ENCODE results near the gene SYNPO2. TPM values are rescaled to one million over a fixed set of nuclear protein-coding genes. Genes with fewer than 3 reads are reported as not detected.
"Not testable (repeated sequence)": the region's sequence is repeated elsewhere in the genome, so short reads cannot be mapped to it uniquely, and the experiment has no call there.

SYNPO2 gene
- total RNA-seq, 1 experiment from 2014 or later: 0.93 TPM

DNA sequence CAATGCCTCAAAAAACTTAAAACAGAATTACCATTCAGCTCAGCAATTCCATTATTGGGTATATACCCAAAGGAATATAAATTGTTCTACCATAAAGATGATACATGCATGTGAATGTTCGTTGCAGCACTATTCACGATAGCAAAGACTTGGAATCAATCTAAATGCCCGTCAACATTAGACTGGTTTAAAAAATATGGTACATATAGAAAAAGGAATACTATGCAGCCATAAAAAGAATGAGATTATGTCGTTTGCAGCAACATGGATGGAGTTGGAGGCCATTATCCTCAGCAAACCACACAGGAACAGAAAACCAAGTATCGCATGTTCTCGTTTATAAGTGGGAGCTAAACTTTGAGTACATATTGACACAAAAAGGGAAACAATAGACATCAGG lies 10.9 kb upstream of the SYNPO2 start:
- intact Hi-C loops (cut with micrococcal nuclease): no loop called here
- H3K36me3 ChIP-seq (ENCODE audit: control insufficient read depth in 1 of 2, insufficient read depth in 2 of 2, low read length in 2 of 2): no peaks in the 10 kb centered on the region
- H3K4me1 ChIP-seq (ENCODE audit: control insufficient read depth in 1 of 2, insufficient read depth in 2 of 2, low read length in 2 of 2): no peaks in the 10 kb centered on the region
- H4K20me1 ChIP-seq (ENCODE audit: insufficient read depth): no peaks in the 10 kb centered on the region
- TF ChIP-seq, protein P1, sequence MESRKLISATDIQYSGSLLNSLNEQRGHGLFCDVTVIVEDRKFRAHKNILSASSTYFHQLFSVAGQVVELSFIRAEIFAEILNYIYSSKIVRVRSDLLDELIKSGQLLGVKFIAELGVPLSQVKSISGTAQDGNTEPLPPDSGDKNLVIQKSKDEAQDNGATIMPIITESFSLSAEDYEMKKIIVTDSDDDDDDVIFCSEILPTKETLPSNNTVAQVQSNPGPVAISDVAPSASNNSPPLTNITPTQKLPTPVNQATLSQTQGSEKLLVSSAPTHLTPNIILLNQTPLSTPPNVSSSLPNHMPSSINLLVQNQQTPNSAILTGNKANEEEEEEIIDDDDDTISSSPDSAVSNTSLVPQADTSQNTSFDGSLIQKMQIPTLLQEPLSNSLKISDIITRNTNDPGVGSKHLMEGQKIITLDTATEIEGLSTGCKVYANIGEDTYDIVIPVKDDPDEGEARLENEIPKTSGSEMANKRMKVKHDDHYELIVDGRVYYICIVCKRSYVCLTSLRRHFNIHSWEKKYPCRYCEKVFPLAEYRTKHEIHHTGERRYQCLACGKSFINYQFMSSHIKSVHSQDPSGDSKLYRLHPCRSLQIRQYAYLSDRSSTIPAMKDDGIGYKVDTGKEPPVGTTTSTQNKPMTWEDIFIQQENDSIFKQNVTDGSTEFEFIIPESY (IDR thresholded peaks at IDR 0.05; ENCODE audit: extremely low read depth, insufficient replicate concordance, low read length): no peak
- TF ChIP-seq ZNF274 (IDR thresholded peaks at IDR 0.05; ENCODE audit: low read depth, low read length): no peak
- no peak for TF ChIP-seq POLR2AphosphoS5 (IDR thresholded peaks at IDR 0.05; ENCODE audit: low read depth, low read length)
- TF ChIP-seq, protein P2, sequence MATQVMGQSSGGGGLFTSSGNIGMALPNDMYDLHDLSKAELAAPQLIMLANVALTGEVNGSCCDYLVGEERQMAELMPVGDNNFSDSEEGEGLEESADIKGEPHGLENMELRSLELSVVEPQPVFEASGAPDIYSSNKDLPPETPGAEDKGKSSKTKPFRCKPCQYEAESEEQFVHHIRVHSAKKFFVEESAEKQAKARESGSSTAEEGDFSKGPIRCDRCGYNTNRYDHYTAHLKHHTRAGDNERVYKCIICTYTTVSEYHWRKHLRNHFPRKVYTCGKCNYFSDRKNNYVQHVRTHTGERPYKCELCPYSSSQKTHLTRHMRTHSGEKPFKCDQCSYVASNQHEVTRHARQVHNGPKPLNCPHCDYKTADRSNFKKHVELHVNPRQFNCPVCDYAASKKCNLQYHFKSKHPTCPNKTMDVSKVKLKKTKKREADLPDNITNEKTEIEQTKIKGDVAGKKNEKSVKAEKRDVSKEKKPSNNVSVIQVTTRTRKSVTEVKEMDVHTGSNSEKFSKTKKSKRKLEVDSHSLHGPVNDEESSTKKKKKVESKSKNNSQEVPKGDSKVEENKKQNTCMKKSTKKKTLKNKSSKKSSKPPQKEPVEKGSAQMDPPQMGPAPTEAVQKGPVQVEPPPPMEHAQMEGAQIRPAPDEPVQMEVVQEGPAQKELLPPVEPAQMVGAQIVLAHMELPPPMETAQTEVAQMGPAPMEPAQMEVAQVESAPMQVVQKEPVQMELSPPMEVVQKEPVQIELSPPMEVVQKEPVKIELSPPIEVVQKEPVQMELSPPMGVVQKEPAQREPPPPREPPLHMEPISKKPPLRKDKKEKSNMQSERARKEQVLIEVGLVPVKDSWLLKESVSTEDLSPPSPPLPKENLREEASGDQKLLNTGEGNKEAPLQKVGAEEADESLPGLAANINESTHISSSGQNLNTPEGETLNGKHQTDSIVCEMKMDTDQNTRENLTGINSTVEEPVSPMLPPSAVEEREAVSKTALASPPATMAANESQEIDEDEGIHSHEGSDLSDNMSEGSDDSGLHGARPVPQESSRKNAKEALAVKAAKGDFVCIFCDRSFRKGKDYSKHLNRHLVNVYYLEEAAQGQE (IDR thresholded peaks at IDR 0.05; ENCODE audit: low read depth): no peak
- TF ChIP-seq ZFX (IDR thresholded peaks at IDR 0.05): no peak
- TF ChIP-seq JUND (IDR thresholded peaks at IDR 0.05): no peak
- no peak for TF ChIP-seq YY1 (IDR thresholded peaks at IDR 0.05; ENCODE audit: extremely low read depth, insufficient replicate concordance, low read depth, low read length)
- TF ChIP-seq FOSL1 (IDR thresholded peaks at IDR 0.05; ENCODE audit: low read depth): no peak
- DNase-seq (ENCODE audit: low read depth, low spot score) (no peak), ATAC-seq (no peak)
- BruUV-seq (replicated peaks): no TSS peak
- H3K79me2 ChIP-seq (ENCODE audit: insufficient read depth, low read length): no peaks in the 10 kb centered on the region
- no peak overlapping the region for H3K27ac ChIP-seq (ENCODE audit: low read depth, low read length)
- H3K4me2 ChIP-seq (ENCODE audit: low read length): no peak overlapping the region
- H3K27me3 ChIP-seq (ENCODE audit: insufficient read depth, low read length): no peaks in the 10 kb centered on the region
- CTCF ChIA-PET: no interaction called here
- H2AFZ ChIP-seq (ENCODE audit: low read depth, low read length, poor library complexity, severe bottlenecking): no peak overlapping the region
- POLR2A ChIA-PET: no interaction called here
- peaks cover 0 to 3% of the 10 kb centered on the region in 2 experiments; a peak in 1 of 4 replicates for H3K9me3 ChIP-seq (ENCODE audit: control insufficient read depth in 1 of 2, insufficient read depth in 1 of 2, low read depth in 1 of 2, low read length in 2 of 2)
- H3K4me3 ChIP-seq (replicated peaks in 1 of 2; ENCODE audit: low read depth in 1 of 2, low read length in 2 of 2): no peak overlapping the region
- H3K9ac ChIP-seq (ENCODE audit: low read length): no peak overlapping the region
- H3K9me2 ChIP-seq (ENCODE audit: insufficient read depth): no peaks in the 10 kb centered on the region
- RAD21 ChIA-PET (ENCODE audit: low non-redundant PET in 1 of 2, low total read pairs in 2 of 2, uncharacterized antibody in 2 of 2, unreplicated experiment in 2 of 2): no interaction called here

DNA sequence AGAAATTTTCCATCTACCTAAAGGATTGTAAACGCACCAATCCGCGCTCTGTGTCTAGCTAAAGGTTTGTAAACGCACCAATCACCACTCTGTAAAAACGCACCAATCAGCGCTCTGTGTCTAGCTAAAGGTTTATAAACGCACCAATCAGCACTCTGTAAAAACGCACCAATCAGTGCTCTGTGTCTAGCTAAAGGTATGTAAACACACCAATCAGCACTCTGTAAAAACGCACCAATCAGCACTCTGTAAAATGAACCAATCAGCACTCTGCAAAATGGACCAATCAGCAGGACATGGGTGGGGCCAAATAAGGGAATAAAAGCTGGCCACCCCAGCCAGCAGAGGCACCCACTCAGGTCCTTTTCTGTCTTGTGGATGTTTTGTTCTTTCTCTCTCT lies 10.1 kb upstream of the SYNPO2 start:
- H3K27me3 ChIP-seq (ENCODE audit: insufficient read depth, low read length); DNase-seq (ENCODE audit: low read depth, low spot score); H3K4me2 ChIP-seq (ENCODE audit: low read length); H2AFZ ChIP-seq (ENCODE audit: low read depth, low read length, poor library complexity, severe bottlenecking); H3K4me3 ChIP-seq (replicated peaks in 1 of 2; ENCODE audit: low read depth in 1 of 2, low read length in 2 of 2); H3K9me3 ChIP-seq (ENCODE audit: control insufficient read depth in 1 of 2, insufficient read depth in 1 of 2, low read depth in 1 of 2, low read length in 2 of 2); intact Hi-C loops (cut with micrococcal nuclease); H3K79me2 ChIP-seq (ENCODE audit: insufficient read depth, low read length); RAD21 ChIA-PET (ENCODE audit: low non-redundant PET in 1 of 2, low total read pairs in 2 of 2, uncharacterized antibody in 2 of 2, unreplicated experiment in 2 of 2); ATAC-seq; H3K9ac ChIP-seq (ENCODE audit: low read length); H3K27ac ChIP-seq (ENCODE audit: low read depth, low read length); H3K9me2 ChIP-seq (ENCODE audit: insufficient read depth); H4K20me1 ChIP-seq (ENCODE audit: insufficient read depth); BruUV-seq (replicated peaks); H3K36me3 ChIP-seq (ENCODE audit: control insufficient read depth in 1 of 2, insufficient read depth in 2 of 2, low read length in 2 of 2); H3K4me1 ChIP-seq (ENCODE audit: control insufficient read depth in 1 of 2, insufficient read depth in 2 of 2, low read length in 2 of 2); POLR2A ChIA-PET: not testable (repeated sequence)
- CTCF ChIA-PET: interaction anchor here (0.9 kb wide), 1 partner anchor 14 kb away, joined by 3 read pairs; no protein-coding TSS in a partner anchor
